ENCODE data around the gene CLCA1.

CLCA1 gene

GRCh38 chr1:86504137-86504479, 35.4 kb downstream of the CLCA1 start:
- DNase-seq (ENCODE audit: low read depth in 2 of 2), result no peak

GRCh38 chr1:86504895-86505563, 36.3 kb downstream of the CLCA1 start:
- DNase-seq (ENCODE audit: low read depth in 2 of 2), result no peak

GRCh38 chr1:86505564-86505902, 36.8 kb downstream of the CLCA1 start:
- DNase-seq (ENCODE audit: low read depth in 2 of 2), result no peak

- no peak for DNase-seq (ENCODE audit: low read depth in 2 of 2)
Observed at GRCh38 chr1:86507935-86508582, 39.3 kb downstream of the CLCA1 start.

- no peak for DNase-seq (ENCODE audit: low read depth in 2 of 2)
Observed at GRCh38 chr1:86508583-86508969, 39.8 kb downstream of the CLCA1 start.

GRCh38 chr1:86515597-86515996, 46.9 kb downstream of the CLCA1 start:
- no peak for DNase-seq (ENCODE audit: low read depth in 2 of 2)

GRCh38 chr1:86516335-86516734, 47.6 kb downstream of the CLCA1 start:
- DNase-seq (ENCODE audit: low read depth in 2 of 2), result no peak

GRCh38 chr1:86517336-86517735, 48.6 kb downstream of the CLCA1 start:
- DNase-seq (ENCODE audit: low read depth in 2 of 2), result no peak

GRCh38 chr1:86520789-86521521, 52.2 kb downstream of the CLCA1 start:
- no peak for DNase-seq (ENCODE audit: low read depth in 2 of 2)

GRCh38 chr1:86521522-86521891, 52.8 kb downstream of the CLCA1 start:
- no peak for DNase-seq (ENCODE audit: low read depth in 2 of 2)

GRCh38 chr1:86522240-86522639, 53.5 kb downstream of the CLCA1 start:
- DNase-seq (ENCODE audit: low read depth in 2 of 2), result no peak

- DNase-seq (ENCODE audit: low read depth in 2 of 2), result no peak
Observed at GRCh38 chr1:86523670-86524354, 55.1 kb downstream of the CLCA1 start.

GRCh38 chr1:86527306-86527705, 58.6 kb downstream of the CLCA1 start:
- DNase-seq (ENCODE audit: low read depth in 2 of 2), result no peak

- DNase-seq (ENCODE audit: low read depth in 2 of 2), result no peak
Observed at GRCh38 chr1:86530211-86530845, 61.6 kb downstream of the CLCA1 start.

GRCh38 chr1:86537928-86538695, 69.4 kb downstream of the CLCA1 start:
- no peak for DNase-seq (ENCODE audit: low read depth in 2 of 2)

- no peak for DNase-seq (ENCODE audit: low read depth in 2 of 2)
Observed at GRCh38 chr1:86538775-86539174, 70.0 kb downstream of the CLCA1 start.

- DNase-seq (ENCODE audit: low read depth in 2 of 2), result no peak
Observed at GRCh38 chr1:86541859-86542258, 73.1 kb downstream of the CLCA1 start.

- DNase-seq (ENCODE audit: low read depth in 2 of 2), result no peak
Observed at GRCh38 chr1:86542631-86543030, 73.9 kb downstream of the CLCA1 start.

- DNase-seq (ENCODE audit: low read depth in 2 of 2), result no peak
Observed at GRCh38 chr1:86546787-86547221, 78.1 kb downstream of the CLCA1 start, which contains the start of gene CLCA4. TSS of gene CLCA4 (plus strand) at chr1:86547078. CDS start at chr1:86547120, 42 bp downstream.

GRCh38 chr1:86548839-86549238, 80.1 kb downstream of the CLCA1 start:
- no peak for DNase-seq (ENCODE audit: low read depth in 2 of 2)

Measured in stimulated activated CD8-positive, alpha-beta memory T cell treated with anti-CD3 and anti-CD28 coated beads, Interleukin-7, amount 100 ng/mL, for 1 hour (primary cell).